G401.6 (cell line): ENCODE measurements around the gene ASXL2.
"Not testable (repeated sequence)": the region's sequence is repeated elsewhere in the genome, so short reads cannot be mapped to it uniquely, and the experiment has no call there.

Experiments
- FAIRE-seq: peaks from 2 replicates; lab custom pipeline; 2012; peaks lifted over from hg19 to GRCh38; lab: Jason Lieb, UNC

ASXL2 gene

DNA sequence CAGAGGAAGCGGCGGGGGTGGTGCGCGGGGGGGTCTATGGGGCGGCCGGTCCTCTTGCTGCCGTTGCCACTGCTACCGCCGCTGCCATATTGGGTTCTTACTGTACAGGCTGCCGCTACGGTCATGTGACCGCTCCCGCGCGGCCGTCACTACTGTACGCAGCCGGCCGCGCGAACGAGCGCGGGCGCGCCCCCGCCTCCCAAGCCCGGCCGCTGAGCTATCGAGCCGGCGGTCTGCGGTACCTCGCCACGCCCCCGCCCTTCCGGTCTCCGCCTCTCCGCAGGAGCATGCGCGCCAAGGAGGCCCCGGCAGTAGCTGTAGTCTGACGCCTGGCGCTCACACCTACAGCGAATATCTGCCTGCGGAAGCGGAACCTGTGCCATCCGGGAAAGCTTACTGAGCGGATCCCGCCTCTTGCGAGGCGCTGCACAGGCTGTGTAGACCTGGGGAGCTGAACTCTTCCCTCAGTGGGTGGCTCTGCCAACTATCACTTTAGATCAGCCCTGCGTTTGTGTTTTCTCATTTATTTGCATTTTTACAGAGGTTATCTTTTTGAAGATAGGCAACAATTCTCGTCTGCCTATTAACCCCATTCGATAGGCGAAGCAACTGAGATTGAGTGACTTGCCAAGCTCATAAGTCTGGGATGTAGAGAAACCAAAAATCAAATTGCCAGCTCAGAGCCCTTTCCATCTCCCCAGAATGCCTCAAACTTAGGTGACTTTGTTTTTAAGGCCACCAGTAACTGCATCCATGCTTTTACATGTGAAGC is at the start of gene ASXL2:
Gene ASXL2, minus strand, starts transcription at position 127 of the 772 bp plus-strand sequence. CDS start 265 bp downstream, outside the sequence.
- peak; percentile 83 for FAIRE-seq

DNA sequence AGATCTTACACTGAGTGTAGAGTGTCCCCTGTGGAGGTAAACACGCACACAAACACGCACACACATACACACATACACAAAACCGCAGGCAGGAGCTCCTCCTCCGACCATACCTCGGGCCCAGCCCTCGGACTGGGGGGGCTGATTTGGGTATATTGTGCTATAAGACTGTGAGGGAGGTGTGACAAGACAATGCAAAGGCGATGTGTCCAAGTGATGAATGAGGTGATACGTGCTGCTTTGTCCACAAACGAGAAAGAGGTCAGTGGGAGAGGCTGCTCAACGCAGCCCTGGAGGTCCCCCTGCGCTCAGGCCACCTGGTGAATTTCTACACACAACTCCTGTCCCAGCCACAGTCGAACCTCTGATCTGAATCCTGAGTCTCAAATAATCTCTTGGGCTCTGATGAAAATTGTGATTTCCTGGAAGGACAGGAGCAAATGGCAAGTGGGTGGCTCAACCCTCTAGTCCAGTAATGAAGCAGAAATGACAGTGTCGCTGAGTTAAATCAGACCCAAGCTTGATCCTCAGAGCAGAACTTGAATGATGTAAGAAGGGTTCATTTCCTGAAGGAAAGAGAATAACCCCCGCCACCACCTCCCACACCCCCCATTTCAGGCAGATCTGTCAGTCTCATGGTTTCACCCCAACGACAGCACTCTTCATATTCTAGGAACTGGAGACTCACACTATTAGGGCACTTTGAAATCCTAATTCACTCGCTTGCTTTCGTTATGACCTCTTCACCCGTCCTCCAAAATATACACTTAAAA is 48.9 kb upstream of the ASXL2 start:
- FAIRE-seq, result no peak

DNA sequence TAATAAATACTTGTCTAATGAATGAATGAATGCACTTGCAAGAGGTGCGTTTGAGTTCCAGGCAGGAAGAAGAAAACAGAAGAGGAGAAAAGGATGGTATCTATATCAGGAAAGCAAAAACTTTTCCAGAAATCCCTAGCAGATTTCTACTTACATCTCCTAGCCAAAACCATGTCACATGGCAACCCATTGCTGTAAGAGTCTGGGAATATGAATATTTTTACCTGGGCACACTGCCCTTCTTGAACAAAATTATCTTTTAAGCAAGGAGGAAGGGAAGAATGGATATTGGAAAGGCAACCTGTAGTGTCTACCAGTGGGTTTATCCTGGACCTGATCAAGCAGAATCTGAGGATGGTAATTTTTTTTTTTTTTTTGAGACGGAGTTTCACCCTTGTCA is 44.2 kb upstream of the ASXL2 start:
- no peak for FAIRE-seq

DNA sequence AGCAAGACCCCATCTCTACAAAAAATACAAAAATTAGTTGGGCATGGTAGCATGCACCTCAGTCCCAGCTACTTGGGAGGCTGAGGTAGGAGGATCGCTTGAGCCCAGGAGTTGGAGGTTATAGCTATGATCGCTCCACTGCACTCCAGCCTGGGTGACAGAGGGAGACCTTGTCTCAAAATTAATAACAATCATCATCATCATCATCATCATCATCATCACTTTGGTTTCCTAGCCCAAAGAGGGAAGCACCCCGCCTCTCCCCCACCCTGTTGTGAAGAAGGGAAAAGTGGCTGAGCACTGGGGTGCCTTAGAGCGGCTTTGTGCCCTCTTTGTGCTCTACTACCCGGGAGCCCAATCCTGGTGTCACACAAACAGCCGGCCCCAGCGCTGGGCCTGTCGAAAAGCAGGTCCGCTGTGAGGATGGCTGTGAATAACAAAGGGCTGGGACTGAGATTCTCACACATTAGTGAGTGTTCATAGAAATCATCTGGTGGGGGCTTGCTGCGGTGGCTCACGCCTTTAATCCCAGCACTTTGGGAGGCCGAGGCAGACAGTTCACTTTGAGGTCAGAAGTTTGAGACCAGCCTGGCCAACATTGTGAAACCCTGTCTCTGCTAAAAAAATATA is 42.6 kb upstream of the ASXL2 start:
- FAIRE-seq, result no peak

DNA sequence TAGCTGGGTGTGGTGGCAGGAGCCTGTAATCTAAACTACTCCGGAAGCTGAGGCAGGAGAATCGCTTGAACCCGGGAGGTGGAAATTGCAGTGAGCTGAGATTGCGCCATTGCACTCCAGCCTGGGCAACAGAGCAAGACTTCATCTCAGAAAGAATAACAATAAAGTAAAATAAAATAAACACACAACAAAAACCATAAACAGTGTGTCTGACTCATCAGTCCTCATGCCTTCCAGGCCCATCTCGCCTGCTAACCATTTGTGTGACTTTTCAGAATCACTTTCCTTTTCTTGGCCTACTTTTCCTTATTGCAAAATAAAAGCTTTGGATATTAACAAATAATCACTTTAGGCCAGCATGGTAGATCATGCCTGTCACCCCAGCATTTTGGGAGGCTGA is 42.0 kb upstream of the ASXL2 start:
- FAIRE-seq, result no peak

DNA sequence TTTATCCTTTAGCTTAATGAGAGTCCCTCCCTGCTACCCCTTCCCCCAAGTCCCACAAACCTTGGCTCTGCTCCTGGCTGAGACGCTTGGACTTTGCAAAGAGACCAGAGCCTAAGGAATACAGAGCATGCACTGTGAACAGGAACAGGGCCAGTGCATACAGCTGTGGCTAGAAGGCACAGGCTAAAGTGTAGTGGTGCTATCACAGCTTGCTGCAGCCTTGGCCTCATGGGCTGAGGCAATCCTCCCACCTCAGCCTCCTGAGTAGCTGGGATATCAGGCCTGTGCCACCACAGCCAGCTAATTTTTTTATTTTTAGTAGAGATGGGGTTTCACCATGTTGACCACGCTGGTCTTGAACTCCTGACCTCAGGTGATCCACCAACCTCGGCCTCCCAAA is 39.5 kb upstream of the ASXL2 start:
- FAIRE-seq, result no peak

DNA sequence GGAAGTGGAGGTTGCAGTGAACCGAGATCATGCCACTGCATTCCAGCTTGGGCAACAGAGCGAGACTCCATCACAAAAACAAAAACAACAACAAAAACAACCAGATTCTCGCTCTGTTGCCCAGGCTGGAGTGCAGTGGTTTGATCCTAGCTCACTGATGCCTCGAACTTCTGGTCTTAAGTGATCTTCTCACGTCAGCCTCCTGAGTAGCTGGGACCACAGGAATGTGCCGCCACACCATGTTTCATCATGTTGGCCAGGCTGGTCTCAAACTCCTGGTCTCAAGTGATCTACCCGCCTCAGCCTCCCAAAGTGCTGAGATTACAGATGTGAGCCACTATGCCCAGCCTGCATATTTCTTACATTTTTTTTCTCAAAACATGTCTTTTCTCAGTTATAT is 39.1 kb upstream of the ASXL2 start:
- FAIRE-seq, result not testable (repeated sequence)

DNA sequence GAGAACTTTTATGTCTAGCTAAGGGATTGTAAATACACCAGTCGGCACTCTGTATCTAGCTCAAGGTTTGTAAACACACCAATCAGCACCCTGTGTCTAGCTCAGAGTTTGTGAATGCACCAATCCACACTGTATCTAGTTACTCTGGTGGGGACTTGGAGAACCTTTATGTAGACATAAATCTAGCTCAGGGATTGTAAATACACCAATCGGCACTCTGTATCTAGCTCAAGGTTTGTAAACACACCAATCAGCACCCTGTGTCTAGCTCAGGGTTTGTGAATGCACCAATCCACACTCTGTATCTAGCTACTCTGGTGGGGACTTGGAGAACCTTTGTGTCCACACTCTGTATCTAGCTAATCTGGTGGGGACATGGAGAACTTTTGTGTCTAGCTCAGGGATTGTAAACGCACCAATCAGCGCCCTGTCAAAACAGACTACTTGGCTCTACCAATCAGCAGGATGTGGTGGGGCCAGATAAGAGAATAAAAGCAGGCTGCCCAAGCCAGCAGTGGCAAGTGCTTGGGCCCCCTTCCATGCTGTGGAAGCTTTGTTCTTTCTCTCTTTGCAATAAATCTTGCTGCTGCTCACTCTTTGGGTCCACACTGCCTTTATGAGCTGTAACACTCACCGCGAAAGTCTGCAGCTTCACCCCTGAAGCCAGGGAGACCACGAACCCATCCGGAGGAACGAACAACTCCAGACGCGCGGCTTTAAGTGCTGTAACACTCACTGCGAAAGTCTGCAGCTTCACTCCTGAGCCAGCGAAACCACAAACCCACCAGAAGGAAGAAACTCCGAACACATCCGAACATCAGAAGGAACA is 37.9 kb upstream of the ASXL2 start:
- FAIRE-seq, result not testable (repeated sequence)

DNA sequence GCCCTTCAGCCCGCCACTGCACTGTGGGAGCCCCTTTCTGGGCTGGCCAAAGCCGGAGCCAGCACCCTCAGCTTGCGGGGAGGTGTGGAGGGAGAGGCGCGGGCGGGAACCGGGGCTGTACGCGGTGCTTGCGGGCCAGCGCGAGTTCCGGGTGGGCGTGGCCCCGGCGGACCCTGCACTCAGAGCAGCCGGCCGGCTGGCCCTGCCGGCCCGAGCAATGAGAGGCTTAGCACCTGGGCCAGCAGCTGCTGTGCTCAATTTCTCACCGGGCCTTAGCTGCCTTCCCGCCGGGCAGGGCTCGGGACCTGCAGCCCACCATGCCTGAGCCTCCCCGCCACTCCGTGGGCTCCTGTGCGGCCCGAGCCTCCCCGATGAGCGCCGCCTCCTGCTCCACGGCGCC is 37.1 kb upstream of the ASXL2 start:
- FAIRE-seq, result not testable (repeated sequence)

DNA sequence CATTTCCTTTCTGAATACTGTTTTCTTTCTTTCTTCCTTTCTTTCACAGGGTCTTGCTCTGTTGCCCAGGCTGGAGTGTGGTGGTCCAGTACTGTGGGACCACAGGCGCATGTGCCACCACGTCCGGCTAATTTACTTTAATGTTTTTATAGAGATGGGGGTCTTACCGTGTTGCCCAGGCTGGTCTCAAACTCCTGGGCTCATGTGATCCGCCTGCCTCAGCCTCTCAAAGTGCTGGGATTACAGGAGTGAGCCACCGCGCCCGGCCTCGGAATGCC is 35.3 kb upstream of the ASXL2 start:
- FAIRE-seq, result not testable (repeated sequence)

DNA sequence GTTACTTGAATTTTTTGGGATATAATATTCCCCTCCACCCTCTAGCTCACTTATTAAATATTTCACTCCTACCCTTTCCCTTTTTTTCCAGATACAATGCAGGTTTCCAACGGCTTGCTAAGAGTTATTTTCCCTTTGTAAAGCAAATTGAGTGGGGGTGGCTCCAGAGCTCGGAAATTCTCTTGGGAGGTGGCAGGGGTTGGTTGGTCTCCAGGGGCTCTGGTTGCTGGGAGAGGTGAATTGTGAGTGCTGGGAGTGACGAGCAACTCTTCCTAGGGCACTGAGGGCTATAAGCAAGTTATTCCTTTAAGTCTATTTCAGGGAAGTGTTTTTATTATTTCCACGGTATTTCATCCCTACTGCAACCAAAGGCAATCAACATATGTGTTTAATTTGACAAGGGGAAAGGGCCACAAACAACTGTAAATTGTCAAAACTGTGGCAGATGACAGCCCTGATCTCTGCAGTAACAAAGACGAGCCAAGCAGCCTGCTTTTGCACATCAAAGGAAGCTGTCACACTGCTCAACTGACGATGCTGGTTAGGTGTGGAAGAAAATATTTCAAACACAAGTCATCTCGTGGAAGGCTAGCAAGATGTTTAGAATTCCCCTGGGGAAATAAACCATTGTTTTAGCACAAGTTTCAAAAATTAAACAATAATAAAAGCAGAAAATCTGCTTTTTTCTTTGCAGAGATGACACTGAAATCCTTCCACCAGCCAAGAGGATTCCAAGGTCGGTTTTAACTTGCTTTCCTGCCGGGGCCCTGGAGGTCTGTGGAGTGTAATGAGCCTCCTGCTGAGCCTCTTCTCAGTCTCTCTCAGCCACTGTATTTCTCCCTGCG is 34.8 kb upstream of the ASXL2 start:
- no peak for FAIRE-seq

DNA sequence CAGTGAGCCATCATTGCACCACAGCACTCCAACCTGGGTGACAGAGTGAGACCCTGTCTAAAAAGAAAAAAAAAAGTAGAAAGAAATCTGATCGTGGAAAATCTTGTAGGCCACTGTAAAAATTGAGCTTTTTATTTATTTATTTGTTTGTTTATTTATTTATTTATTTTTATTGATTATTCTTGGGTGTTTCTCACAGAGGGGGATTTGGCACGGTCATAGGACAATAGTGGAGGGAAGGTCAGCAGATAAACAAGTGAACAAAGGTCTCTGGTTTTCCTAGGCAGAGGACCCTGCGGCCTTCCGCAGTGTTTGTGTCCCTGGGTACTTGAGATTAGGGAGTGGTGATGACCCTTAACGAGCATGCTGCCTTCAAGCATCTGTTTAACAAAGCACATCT is 31.3 kb upstream of the ASXL2 start:
- FAIRE-seq, result not testable (repeated sequence)

DNA sequence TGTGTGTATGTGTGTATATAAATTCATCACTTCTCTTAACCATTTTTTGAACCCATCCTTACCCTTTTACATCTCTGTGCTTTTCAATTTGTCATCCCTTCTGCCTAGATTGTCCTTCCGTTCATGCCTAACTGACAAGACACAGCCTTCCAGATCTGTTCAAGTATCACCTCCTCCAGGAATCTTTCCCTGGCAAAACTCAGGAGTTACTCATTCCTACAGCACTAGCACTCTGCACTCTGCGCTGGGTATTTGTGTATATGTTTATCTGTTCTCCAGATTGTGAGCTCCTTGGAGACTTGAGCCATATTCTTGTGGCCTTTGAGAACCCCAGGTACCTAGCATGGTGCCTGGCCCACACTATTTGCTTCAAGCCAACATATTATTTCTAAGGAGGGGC is 26.8 kb upstream of the ASXL2 start:
- no peak for FAIRE-seq

DNA sequence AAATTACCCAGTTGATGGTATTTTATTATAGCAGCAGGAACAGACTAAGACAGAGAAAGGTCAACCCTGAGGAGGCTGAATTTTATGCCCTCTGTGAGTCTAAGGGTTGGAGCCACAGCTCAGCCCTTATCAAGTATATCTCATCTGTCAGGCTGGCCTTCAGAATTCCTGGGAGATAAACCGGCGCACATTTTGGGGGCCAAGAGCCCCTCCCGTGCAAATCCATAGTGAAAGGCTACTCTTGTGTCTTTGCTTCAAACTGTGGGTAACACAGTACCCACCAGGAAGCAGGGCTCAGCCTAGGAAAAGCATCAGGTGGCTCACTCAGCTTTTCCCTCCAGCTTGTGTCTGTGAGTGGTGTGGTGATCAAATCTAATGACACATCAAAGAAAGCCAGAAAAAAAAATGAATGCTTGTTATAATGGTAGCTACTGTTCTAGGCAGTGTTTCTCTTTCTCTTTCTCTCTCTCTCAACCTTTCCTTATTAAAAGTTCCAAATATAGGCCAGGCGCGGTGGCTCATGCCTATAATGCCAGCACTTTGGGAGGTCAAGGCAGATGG is 25.0 kb upstream of the ASXL2 start:
- no peak for FAIRE-seq

DNA sequence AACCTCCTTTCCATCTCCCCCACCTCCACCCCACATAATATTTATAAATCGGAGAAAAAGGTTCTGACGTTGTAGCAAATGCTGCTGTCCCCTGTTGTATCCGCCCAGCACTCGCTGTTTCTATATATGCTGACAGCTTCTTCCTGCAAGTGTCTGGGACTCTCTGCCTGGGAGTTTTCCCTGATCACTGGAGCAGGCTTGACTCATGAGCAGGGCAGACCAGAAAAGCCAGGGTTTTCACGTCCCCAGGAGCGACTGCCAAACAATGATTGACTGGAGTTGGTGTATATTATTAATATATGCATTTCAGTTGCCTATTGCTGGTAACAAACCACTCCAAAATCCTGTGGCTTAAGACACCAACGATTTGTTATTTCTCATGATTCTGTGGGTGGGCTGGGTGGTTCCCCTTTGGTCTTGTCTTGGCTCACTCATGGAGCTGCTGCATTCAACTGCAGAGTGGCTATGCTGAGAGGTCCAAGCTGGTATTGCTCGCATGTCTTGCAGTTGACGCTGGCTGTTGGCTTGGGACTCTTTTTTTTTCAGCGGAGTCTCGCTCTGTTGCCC is 21.2 kb upstream of the ASXL2 start:
- FAIRE-seq, result no peak

DNA sequence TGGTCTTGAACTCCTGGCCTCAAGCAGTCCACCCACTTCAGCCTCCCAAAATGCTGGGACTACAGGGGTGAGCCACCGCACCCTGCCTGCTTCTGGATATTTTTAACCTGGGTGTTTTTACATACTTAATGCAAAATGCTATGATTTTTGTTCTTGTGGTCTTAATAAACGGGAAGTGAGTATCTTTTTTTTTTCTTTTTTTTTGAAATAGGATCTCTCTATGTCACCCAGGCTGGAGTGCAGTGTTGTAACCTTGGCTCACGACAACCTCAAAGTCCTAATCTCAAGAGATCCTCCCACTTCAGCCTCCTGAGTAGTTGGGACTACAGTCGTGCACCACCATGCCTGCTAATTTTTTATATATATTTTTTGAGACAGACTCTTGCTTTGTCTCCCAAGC is 19.2 kb upstream of the ASXL2 start:
- no peak for FAIRE-seq

DNA sequence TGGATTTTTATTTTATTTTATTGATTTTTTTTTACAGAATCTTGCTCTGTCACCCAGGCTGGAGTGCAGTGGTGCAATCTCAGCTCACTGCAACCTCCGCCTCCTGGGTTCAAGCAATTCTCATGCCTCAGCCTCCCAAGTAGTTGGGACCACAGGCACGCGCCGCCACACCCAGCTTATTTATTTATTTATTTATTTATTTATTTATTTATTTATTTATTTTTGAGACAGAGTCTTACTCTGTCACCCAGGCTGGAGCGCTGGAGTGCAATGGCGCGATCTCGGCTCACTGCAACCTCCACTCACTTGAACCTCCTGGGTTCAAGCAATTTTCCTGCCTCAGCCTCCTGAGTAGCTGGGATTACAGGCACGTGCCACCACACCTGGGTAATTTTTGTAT is 18.0 kb upstream of the ASXL2 start:
- FAIRE-seq, result not testable (repeated sequence)

DNA sequence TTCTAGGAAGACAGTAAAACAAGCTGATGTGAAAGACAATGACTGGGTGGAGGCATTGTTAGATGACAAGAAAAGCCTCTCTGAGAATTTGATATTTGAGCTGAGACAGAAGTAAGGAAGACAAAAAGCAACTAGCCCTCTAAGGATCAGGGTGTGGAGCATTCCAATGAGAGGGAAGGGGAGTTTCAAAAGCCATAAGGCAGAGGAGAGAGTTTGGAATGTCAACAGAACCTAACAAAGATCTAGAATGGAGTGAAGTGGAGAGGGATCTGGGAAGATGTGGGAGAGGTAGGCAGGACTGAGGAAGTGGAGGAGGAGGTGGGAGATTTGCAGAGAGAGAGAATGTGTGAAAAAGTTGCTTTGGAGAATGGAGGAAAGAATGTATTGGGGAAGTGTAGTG is 17.3 kb upstream of the ASXL2 start:
- FAIRE-seq, result no peak

DNA sequence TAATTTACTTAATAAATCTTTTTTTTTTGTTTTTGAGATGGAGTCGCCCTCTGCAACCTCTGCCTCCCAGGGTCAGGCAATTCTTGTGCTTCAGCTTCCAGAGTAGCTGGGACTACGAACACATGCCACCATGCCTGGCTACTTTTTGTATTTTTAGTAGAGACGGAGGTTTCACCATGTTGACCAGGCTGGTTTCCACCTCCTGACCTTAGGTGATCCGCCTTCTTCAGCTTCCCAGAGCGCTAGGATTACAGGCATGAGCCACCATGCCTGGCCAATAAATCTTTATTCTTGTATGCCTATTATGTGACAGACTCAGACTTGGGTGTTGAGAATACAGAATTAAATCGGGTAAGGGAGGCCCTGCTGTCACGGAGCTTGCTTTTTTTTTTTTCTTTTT is 16.7 kb upstream of the ASXL2 start:
- FAIRE-seq, result no peak

DNA sequence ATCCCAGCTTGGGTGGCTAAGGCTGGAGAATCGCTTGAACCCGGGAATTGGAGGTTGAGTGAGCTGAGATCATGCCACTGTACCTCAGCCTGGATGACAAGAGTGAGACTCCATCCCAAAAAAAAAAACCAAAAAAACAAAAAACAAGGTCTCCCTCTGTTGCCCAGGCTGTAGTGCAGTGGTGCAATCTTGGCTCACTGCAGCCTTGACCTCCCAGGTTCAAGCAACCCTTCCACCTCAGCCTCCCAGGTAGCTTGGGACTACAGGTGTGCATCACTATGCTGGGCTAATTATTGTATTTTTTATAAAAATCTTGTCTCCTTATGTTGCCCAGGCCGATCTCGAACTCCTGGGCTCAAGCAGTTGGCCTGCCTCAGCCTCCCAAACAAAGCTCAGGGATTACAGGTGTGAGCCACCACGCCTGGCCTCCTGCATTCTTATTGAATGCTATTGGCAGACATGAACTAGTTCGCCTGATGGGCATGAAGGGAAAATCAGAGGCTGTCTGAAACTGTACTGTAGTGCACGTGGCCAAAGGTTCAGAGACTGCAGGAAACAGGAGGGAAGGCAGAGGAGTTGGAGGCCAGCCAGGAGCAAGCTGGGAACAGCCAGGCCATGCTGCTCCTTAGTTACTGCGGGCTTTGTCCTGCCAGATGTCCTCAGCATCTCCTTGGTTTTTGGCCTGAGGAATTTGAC is 16.0 kb upstream of the ASXL2 start:
- no peak for FAIRE-seq
